H7 (cell line): Measurements from ENCODE around the gene VANGL2. TPM values are rescaled to one million over a fixed set of nuclear protein-coding genes. Genes with fewer than 3 reads are reported as not detected.
A peak's percentile ranks its signal among the peaks of the same experiment; 100 is the strongest.
"Not testable (repeated sequence)": the region's sequence is repeated elsewhere in the genome, so short reads cannot be mapped to it uniquely, and the experiment has no call there.

ENCODE experiments used
- DNase-seq: peaks from one replicate; pipeline ENCODE4 v3.0.0; 2012
- H3K27me3 ChIP-seq: 2 replicates; pipeline ENCODE4 v1.6.0; 2011; ENCODE audit warnings: mild to moderate bottlenecking, low read length; ENCODE audit not compliant: control insufficient read depth, insufficient read depth
- H3K36me3 ChIP-seq: replicated peaks from 2 replicates; pipeline ENCODE4 v1.5.1; 2011; ENCODE audit warnings: low read length; ENCODE audit not compliant: control insufficient read depth, insufficient read depth
- H3K4me3 ChIP-seq: 2 replicates; pipeline ENCODE4 v1.5.1; 2011; ENCODE audit warnings: low read depth, mild to moderate bottlenecking, control low read depth, low read length, moderate library complexity; ENCODE audit not compliant: insufficient read depth
- total RNA-seq: library from RNA; depleted of rRNA; stranded (reverse); fragments of >200 nt; shearing (Covaris generic); gene quantifications from 2 replicates; pipeline ENCODE4 v1.2.3, GENCODE V29; 2014

Gene VANGL2
- total RNA-seq, 1 experiment from 2014 or later: 32.7 TPM

GRCh38 chr1:160376525-160377131, 23.7 kb upstream of the VANGL2 start:
- H3K4me3 ChIP-seq: no peak overlapping the region
- no peaks in the 10 kb centered on the region for H3K27me3 ChIP-seq

GRCh38 chr1:160377585-160378206, 22.7 kb upstream of the VANGL2 start:
- no peak overlapping the region for H3K4me3 ChIP-seq
- H3K27me3 ChIP-seq: no peaks in the 10 kb centered on the region
- no peak for DNase-seq
- H3K36me3 ChIP-seq: no peaks in the 10 kb centered on the region

More at GRCh38 chr1:160376525-160377131, 23.7 kb upstream of the VANGL2 start:
- H3K36me3 ChIP-seq: no peaks in the 10 kb centered on the region
- DNase-seq: peak; percentile 79

- H3K4me3 ChIP-seq, DNase-seq, H3K27me3 ChIP-seq, H3K36me3 ChIP-seq: not testable (repeated sequence)
Observed at GRCh38 chr1:160384812-160385211, 15.6 kb upstream of the VANGL2 start.

- not testable (repeated sequence) for DNase-seq, H3K4me3 ChIP-seq, H3K27me3 ChIP-seq, H3K36me3 ChIP-seq
Observed at GRCh38 chr1:160388406-160388805, 12.0 kb upstream of the VANGL2 start.

GRCh38 chr1:160394673-160395072, 5.7 kb upstream of the VANGL2 start:
- no peaks in the 10 kb centered on the region for H3K36me3 ChIP-seq
- no peak overlapping the region for H3K4me3 ChIP-seq
- no peaks in the 10 kb centered on the region for H3K27me3 ChIP-seq
- no peak for DNase-seq

- no peaks in the 10 kb centered on the region for H3K36me3 ChIP-seq
- no peak overlapping the region for H3K4me3 ChIP-seq
- no peaks in the 10 kb centered on the region for H3K27me3 ChIP-seq
- no peak for DNase-seq
Observed at GRCh38 chr1:160397651-160398050, 2.7 kb upstream of the VANGL2 start.

GRCh38 chr1:160398823-160399222, 1.5 kb upstream of the VANGL2 start:
- no peak for DNase-seq
- H3K4me3 ChIP-seq: no peak overlapping the region
- no peaks in the 10 kb centered on the region for H3K36me3 ChIP-seq
- H3K27me3 ChIP-seq: no peaks in the 10 kb centered on the region

- Histone ChIP-seq H3K27me3 (no peaks in the 10 kb centered on the region), H3K36me3 (no peaks in the 10 kb centered on the region), H3K4me3 (peak overlapping the region; percentile 77)
- DNase-seq: peak; percentile 80
Observed at GRCh38 chr1:160399544-160400222, 681 bp upstream of the VANGL2 start.

GRCh38 chr1:160400646-160401486, 502 bp downstream of the VANGL2 start:
- Histone ChIP-seq H3K27me3 (no peaks in the 10 kb centered on the region), H3K4me3 (peak overlapping the region; percentile 77), H3K36me3 (no peaks in the 10 kb centered on the region)
- DNase-seq: peak; percentile 89

- H3K36me3 ChIP-seq: no peaks in the 10 kb centered on the region
- H3K4me3 ChIP-seq: peak overlapping the region; percentile 77
- no peaks in the 10 kb centered on the region for H3K27me3 ChIP-seq
- DNase-seq: no peak
Observed at GRCh38 chr1:160401487-160401805, 1.1 kb downstream of the VANGL2 start.

GRCh38 chr1:160402001-160402795, 1.8 kb downstream of the VANGL2 start:
- Histone ChIP-seq H3K36me3 (no peaks in the 10 kb centered on the region; the same call in 1 of the 2 replicates), H3K27me3 (no peaks in the 10 kb centered on the region), H3K4me3 (peak overlapping the region; percentile 77)
- no peak for DNase-seq

GRCh38 chr1:160403244-160403643, 2.9 kb downstream of the VANGL2 start:
- DNase-seq: no peak
- Histone ChIP-seq H3K4me3 (no peak overlapping the region), H3K36me3 (no peaks in the 10 kb centered on the region; the same call in 1 of the 2 replicates)

GRCh38 chr1:160404094-160404493, 3.7 kb downstream of the VANGL2 start:
- Histone ChIP-seq H3K4me3 (no peak overlapping the region), H3K36me3 (no peaks in the 10 kb centered on the region; the same call in 1 of the 2 replicates), H3K27me3 (no peaks in the 10 kb centered on the region)
- DNase-seq: no peak

More at GRCh38 chr1:160403244-160403643, 2.9 kb downstream of the VANGL2 start:
- no peaks in the 10 kb centered on the region for H3K27me3 ChIP-seq
